Dedifferentiated amniotic fluid mesenchymal stem cell (primary cell): ENCODE data around the gene NFYC.

Experiments used
- DNase-seq: peaks from one replicate; pipeline ENCODE4 v3.0.0-alpha.2; 2016; ENCODE audit errors: extremely low spot score

Gene NFYC

DNA sequence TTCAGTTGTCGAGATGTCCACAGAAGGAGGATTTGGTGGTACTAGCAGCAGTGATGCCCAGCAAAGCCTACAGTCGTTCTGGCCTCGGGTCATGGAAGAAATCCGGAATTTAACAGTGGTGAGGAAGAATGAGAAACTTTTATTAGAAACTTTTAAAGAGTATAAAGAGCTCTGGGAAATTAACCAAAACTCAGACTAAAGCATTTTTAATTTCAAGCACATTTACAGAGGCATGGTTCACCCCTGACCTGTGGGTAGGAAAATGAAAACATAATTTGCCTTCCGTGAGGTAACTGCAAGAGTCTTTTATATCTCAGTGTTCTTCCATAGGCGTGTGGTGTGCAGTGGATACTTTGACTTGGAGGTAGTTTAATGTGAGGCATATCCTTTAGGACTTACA lies 47.3 kb downstream of the NFYC start:
- no peak for DNase-seq

DNA sequence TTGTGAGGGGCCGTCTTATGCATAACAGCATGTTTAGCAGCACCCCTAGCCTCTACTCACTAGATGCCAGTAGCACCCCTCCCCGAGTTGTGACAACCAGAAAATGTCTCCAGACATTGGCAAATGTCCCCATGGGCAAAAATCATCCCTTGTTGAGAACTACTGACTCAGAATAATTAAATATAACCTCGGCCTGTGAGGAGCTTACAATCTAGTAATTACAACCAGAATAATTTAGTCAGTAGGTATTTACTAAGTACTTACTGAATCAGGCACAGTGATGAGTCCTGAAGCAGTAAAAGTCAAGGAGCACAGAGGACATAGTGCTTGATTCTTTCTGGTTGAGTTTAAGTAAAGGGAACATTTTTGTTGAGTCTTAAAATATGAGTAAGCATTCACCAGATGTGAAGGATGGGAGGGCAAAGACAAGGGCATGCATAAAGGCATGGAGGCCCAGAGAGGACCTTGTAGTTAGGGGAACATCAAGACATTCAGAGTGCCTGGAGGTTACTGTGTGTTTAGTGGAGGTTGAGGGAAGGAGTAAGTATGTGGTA lies 48.0 kb downstream of the NFYC start:
- DNase-seq: no peak

DNA sequence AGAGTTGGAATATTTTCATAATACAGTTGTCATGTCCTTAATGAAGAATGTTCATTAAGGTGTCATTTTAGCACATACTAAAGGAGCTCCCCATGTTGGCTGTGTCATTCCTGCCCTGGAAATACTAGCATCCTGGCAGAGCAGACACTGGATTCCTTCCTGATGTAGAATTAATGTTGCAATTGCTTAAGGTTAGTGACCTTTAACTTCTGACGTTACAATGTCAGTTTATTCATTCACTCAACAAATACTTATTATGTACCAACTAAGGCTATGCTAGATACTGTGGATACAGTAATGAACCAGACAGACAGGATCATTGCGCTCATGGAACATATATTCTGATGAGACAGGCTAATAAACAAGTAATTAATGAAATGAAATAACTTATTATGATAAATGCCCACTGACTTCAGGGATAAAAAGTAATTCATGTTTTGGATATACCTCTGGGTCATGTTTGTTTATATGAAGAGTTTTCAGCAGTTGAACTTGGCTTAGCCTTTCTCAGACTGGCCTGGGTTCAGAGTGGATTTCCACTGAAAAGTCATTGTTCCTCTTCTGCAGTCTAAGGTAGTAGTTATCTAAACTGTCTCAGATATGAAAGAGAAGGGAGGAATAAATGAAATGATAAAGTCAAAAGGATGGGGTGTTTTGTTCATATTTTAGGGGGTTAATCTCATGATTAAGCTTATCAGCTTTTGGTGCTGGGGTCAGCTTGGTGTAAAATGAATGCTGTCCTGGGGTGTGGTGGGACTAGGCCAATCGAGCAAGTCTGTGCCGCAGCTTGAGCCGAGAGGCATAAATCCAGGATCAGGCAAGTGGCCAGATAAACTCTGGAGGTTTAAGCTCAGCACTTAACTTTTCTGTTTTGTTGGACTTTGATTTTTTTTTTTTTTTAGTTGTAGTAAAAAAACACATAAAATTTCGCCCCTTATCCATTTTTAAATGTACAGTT lies 48.8 kb downstream of the NFYC start:
- DNase-seq: no peak

DNA sequence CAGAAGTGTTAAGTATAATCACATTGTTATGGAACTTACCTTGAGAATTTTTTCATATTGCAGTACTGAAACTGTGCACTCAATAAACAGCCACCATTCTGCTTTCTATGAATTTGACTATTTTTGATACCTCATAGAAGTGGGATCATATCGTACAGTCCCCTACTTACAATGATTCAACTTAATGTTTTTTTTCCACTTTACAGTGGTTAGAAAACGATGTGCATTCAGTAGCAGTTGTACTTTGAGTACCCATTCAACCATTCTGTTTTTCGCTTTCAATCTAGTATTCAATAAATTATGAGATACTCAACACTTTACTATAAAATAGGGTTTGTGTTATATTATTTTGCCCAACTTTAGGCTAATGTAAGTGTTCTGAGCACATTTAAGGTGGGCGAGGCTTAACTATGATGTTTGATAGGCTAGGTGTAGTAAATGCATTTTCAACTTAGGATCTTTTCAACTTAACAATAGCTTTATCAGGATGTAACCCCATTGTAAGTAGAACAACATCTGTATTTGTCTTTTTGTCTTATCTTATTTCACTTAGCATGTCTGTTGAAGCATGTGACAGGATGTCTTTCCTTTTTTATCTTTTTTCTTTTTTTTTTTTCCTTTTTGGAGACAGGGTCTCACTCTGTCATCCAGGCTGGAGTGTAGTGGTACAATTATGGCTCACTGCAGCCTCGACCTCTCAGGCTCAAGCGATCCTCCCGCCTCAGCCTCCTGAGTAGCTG lies 49.7 kb downstream of the NFYC start:
- DNase-seq: no peak

DNA sequence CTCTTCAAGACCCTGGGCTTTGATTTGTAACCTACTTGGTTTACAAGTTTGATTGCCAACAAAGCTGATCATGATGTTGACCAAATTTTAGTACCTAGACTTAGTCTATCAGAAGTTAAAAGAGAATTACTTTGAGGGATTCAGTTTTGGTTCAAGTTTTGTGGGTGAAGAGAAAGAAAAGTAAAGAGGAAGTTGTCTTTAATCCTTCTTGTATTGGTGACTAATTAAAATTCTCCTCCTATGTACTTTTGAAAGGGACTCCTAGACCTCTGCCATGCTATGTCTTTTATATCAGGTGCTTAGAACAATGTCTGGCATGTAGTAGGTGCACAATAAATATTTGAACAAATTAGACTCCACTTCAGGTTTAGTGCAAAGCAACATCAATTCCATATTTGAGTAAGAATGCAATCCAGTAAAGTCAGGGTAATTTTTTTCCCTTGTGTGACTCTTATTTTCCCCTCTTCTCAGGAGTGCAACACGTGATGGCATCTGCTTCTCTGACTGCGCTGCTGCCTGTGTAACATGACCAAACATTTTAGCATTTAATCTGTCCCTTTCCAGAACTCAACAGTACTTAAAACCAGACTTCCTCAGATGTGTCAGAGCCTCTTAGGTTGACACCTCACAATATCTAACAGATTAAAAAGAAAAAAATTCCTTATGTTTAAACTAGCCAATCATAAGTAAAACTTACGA lies 51.0 kb downstream of the NFYC start:
- DNase-seq: no peak

GRCh38 chr1:40743452-40743851 lies 51.9 kb downstream of the NFYC start:
- no peak for DNase-seq

DNA sequence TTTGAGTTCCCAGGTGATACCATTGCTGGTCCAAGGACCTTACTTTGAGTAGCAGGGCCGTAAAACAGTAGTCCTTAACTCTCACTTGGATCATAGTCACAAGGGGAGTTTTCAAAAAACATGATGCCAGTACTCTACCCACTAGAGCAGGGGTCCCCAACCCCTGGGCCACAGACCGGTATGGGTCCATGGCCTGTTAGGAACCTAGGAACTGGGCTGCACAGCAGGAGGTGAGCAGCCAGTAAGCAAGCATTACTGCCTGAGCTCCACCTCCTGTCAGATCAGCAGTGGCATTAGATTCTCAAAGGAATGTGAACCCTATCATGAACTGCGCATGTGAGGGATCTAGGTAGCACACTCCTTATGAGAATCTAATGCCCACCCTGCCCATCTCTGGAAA lies 52.4 kb downstream of the NFYC start:
- no peak for DNase-seq

- peak; percentile 63 for DNase-seq
Measured at GRCh38 chr1:40745176-40745575, 53.7 kb downstream of the NFYC start.

DNA sequence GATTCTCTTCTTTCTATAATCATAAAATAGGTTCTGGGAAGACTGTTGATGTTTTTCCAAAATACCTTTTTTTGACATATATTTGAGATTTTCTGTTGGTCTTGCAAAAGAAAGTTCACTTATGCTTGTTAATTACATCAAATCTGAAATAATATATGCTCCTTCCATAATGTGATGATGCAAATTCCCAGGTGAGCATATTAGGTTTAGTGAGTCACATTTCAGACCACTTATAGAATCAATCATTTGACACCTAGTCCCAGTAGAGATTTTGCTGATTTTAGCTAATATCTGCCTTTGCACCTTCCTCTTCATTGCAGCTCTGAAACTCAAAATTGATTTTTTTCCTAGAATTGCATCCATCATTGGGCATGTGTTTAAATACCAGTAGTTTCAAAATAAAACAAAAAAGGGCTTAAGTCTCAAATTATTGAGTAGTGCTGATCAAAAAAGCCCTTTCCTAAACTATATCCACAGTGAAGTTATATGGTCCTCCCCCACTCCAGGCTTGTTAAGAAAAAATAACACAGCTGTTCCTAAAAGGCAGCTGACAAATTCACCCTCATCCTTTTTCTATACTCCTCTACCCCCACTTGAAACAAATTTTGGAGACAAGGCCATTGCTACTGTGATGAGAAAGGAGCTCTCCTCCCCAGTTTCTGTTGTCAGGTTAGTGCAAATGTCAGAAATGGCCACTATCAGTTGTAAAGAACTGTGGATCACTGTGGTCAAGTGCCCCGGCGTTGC lies 55.0 kb downstream of the NFYC start:
- DNase-seq: no peak

GRCh38 chr1:40748841-40749718 lies 57.6 kb downstream of the NFYC start:
- no peak for DNase-seq

DNA sequence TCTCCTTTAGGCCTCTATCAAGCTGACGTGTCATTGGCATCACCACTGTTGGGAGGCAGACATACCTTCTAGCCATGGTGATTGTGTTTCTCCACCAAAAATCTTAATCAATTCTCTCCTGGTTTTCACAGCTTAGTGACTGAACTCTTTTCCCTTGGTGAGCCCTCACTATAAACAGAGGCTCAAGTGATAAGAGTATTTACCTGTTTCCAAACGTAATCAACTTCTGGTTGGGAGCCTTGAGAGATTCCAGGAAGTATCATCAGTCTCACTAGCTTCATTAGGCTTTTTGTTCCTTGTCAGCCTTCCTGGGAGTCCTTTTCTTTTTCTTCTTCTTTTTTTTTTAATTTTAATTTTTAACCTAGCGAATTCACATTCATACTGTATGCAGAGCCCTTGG lies 58.3 kb downstream of the NFYC start:
- DNase-seq: no peak

DNA sequence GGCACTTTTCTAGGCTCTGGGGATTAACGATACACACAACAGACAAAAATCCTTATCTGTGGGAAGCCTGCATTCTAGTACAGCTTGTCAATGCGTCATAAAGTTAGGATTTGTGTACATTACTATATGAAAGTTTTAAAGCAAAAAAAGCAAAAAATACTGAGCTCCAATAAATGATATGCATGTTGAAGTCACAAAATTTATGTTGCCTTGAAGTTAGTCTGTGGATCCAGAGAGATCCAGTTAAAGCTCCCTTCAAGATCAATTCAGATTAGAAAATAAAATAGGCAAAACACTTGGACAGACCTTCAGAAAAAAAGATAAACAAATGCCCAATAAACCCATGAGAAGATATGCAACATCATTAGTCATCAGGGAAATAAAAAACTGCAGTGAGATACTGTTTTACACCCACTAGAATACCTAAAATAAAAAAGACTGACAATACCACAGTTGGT lies 59.0 kb downstream of the NFYC start:
- DNase-seq: no peak

DNA sequence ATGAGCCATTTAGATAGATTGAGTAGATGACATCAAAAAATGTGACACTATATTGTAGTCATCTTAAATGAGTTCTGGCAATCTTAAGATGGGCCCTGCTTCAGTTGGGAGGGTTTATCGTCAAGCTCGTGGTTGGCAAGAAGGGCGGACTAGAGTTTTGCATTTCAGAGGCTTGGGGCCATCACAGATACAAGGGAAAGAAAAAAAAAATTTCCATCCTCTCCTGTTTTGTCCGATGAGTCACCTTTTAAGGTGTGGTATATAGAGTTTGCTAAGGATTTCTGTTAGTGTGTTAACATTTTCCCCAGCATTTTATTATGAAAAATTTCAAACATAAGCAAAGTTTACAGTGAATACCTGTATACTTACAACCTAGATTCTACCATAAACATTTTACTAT lies 60.3 kb downstream of the NFYC start:
- DNase-seq: no peak

GRCh38 chr1:40753142-40753882 lies 61.8 kb downstream of the NFYC start:
- DNase-seq: no peak

DNA sequence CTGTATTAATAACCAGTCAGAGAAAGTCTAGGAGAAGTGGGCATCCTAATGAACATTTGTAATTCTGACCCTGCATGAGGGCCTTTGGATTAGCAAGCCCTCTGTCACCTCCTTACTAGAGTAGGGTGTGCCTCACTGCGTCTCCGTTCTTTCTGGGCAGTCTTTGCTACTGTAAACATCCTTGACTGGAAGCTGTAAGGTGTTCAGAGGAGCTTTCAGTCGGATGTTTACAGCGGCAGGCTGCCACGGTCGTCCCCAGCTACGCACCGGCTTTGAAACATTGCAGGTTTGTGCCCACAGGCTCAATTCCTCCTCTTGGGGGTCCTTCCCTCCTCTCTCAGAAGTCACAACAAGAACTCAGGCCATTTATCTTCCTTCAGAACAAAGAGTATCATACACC lies 62.7 kb downstream of the NFYC start:
- no peak for DNase-seq

DNA sequence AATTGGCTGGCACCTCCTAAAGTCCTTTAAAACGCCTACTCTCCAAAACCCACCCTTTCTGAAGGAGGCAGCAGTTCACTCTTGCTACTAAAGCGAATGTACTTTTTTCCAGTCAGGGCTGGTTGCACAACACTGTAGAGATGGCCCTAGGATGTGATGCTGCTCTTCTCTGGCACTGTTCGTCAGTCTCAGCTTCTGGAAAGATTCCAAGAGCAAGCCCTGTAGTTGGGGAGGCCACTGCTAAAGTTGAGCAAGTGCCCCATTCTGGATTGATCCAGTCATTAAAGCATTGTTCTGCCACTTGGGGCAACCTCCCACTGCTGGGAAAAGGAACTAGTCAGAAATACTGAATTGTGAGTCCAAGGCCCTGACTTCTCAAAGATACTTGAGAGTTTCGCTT lies 63.6 kb downstream of the NFYC start:
- no peak for DNase-seq

DNA sequence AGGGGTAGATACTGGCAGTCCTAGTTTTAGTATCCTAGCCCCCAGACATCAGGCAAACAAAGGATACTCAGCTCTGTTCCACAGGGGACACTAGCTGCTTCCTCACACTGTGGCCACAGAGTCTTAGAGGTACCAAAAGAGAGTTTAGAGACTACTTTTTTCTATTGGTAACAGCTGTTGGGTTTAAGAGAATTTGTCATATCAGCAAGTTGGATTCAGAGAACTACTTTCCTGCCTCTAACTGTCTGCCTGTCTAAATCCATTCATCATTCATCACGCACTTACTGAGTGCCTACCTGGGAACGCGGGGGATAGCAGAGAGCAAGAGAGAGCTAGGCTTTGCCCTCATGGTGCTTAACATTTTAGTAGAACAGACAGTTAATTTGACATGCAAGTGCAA lies 65.0 kb downstream of the NFYC start:
- no peak for DNase-seq

DNA sequence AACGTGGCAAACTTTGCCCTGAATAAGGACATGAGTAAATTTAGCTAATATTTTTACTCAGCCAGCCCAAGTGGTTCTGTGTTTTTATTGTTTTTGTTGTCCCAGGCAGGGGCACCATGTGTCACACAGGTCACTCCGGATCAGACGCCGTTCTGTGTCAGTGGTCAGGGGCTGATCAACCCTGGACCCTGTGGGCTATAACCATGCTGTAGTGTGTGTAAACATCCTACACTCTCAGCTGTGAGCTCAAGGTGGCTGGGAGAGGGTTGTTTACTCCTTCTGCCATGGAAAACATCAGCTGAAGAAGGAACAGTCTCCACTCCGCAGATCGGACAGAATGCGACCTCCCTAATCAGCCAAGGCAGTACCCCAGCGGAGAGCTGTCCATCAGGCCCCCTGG lies 65.6 kb downstream of the NFYC start:
- no peak for DNase-seq

DNA sequence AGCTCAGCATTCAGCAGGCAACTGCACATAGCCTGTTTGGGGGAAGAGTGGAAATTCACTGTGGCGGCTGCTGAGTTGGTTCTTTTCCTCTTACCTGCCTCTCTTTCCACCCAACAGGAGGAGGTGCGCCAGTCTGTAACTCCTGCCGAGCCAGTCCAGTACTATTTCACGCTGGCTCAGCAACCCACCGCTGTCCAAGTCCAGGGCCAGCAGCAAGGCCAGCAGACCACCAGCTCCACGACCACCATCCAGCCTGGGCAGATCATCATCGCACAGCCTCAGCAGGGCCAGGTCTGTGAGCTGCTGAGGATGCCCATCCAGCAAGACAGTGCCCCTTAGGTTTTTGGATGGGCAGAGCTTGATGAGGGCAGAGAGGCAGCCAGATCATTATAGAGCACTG lies 66.5 kb downstream of the NFYC start:
- DNase-seq: no peak
